ENCODE results near the gene MPC1.
"Not testable (repeated sequence)": the region's sequence is repeated elsewhere in the genome, so short reads cannot be mapped to it uniquely, and the experiment has no call there.

MPC1 gene

GRCh38 chr6:166383802-166384363 is 1.1 kb upstream of the MPC1 start:
- H3K36me3 ChIP-seq (ENCODE audit: control insufficient read depth, low read length); H4K20me1 ChIP-seq (ENCODE audit: control insufficient read depth, insufficient read depth, low read depth, low read length); H3K9me2 ChIP-seq (replicated peaks; ENCODE audit: control insufficient read depth, low read length); H3K9me3 ChIP-seq (ENCODE audit: control insufficient read depth, insufficient read depth, low read length); H3K27me3 ChIP-seq (ENCODE audit: control insufficient read depth, low read length); H3F3A ChIP-seq (ENCODE audit: control insufficient read depth, insufficient read depth): not testable (repeated sequence)
- Histone ChIP-seq H3K79me2 (ENCODE audit: control insufficient read depth, low read length) (peaks cover 52% of the 10 kb centered on the region), H3K4me2 (ENCODE audit: low read length) (peak overlapping the region; percentile 93), H3K4me1 (ENCODE audit: control insufficient read depth, low read length) (peaks cover 27% of the 10 kb centered on the region), H3K4me3 (ENCODE audit: low read length) (peak overlapping the region; percentile 85), H3K27ac (ENCODE audit: low read depth, low read length) (peak overlapping the region; percentile 63)
- TF ChIP-seq CTCF (IDR thresholded peaks at IDR 0.05; ENCODE audit: low read depth, low read length, poor library complexity, severe bottlenecking) = peak; percentile 28

- Histone ChIP-seq H3F3A (ENCODE audit: control insufficient read depth, insufficient read depth) (peaks cover 4% of the 10 kb centered on the region; the same call in 1 of the 2 replicates), H3K9me3 (ENCODE audit: control insufficient read depth, insufficient read depth, low read length) (no peaks in the 10 kb centered on the region), H3K36me3 (ENCODE audit: control insufficient read depth, low read length) (0 out of 2 replicates have a peak, but pooled peaks cover 3% of the 10 kb centered on the region), H3K27ac (ENCODE audit: low read depth, low read length) (peak overlapping the region; percentile 63), H3K9me2 (replicated peaks; ENCODE audit: control insufficient read depth, low read length) (no peaks in the 10 kb centered on the region), H3K4me1 (ENCODE audit: control insufficient read depth, low read length) (peaks cover 27% of the 10 kb centered on the region), H3K4me3 (ENCODE audit: low read length) (peak overlapping the region; percentile 85), H3K79me2 (ENCODE audit: control insufficient read depth, low read length) (peaks cover 64% of the 10 kb centered on the region), H3K27me3 (ENCODE audit: control insufficient read depth, low read length) (no peaks in the 10 kb centered on the region), H4K20me1 (ENCODE audit: control insufficient read depth, insufficient read depth, low read depth, low read length) (no peaks in the 10 kb centered on the region), H3K4me2 (ENCODE audit: low read length) (peak overlapping the region; percentile 99)
- TF ChIP-seq CTCF (IDR thresholded peaks at IDR 0.05; ENCODE audit: low read depth, low read length, poor library complexity, severe bottlenecking) (no peak), EZH2phosphoT487 (IDR thresholded peaks at IDR 0.05; ENCODE audit: borderline replicate concordance, low read length) (no peak)
Observed at GRCh38 chr6:166382500-166382932, 224 bp downstream of the MPC1 start.

GRCh38 chr6:166381733-166382499 is 824 bp downstream of the MPC1 start:
- Histone ChIP-seq H3K9me3 (ENCODE audit: control insufficient read depth, insufficient read depth, low read length) (no peaks in the 10 kb centered on the region), H3K4me3 (ENCODE audit: low read length) (peak overlapping the region; percentile 85), H3K27ac (ENCODE audit: low read depth, low read length) (peak overlapping the region; percentile 36), H3K79me2 (ENCODE audit: control insufficient read depth, low read length) (peaks cover 64% of the 10 kb centered on the region), H3F3A (ENCODE audit: control insufficient read depth, insufficient read depth) (peaks cover 4% of the 10 kb centered on the region; the same call in 1 of the 2 replicates), H3K4me2 (ENCODE audit: low read length) (peak overlapping the region; percentile 99), H3K36me3 (ENCODE audit: control insufficient read depth, low read length) (0 out of 2 replicates have a peak, but pooled peaks cover 3% of the 10 kb centered on the region), H3K27me3 (ENCODE audit: control insufficient read depth, low read length) (no peaks in the 10 kb centered on the region), H3K4me1 (ENCODE audit: control insufficient read depth, low read length) (peaks cover 27% of the 10 kb centered on the region), H4K20me1 (ENCODE audit: control insufficient read depth, insufficient read depth, low read depth, low read length) (no peaks in the 10 kb centered on the region), H3K9me2 (replicated peaks; ENCODE audit: control insufficient read depth, low read length) (no peaks in the 10 kb centered on the region)
- TF ChIP-seq CTCF (IDR thresholded peaks at IDR 0.05; ENCODE audit: low read depth, low read length, poor library complexity, severe bottlenecking) (peak; percentile 92), EZH2phosphoT487 (IDR thresholded peaks at IDR 0.05; ENCODE audit: borderline replicate concordance, low read length) (no peak)
